Upper lobe of right lung (tissue), 1 donor: Measurements from ENCODE around the gene NCLN. TPM values are rescaled to one million over a fixed set of nuclear protein-coding genes. Genes with fewer than 3 reads are reported as not detected.
A peak's percentile ranks its signal among the peaks of the same experiment; 100 is the strongest.

Source experiments
- ATAC-seq: fragments of 200-7000 bp; cut with Tn5 transposase; one replicate; pipeline ENCODE4 v1.9.1; 2020; ENCODE audit warnings: mild to moderate bottlenecking, moderate library complexity
- DNase-seq: peaks from one replicate; pipeline ENCODE4 v3.0.0-alpha.2; 2020
- H3K27ac ChIP-seq: fragments of 200-600 bp; one replicate; pipeline ENCODE4 v1.8.0; 2022
- H3K27me3 ChIP-seq: fragments of 200-600 bp; one replicate; pipeline ENCODE4 v1.8.0; 2022; ENCODE audit warnings: mild to moderate bottlenecking
- H3K36me3 ChIP-seq: fragments of 200-600 bp; one replicate; pipeline ENCODE4 v1.8.0; 2022
- H3K4me1 ChIP-seq: fragments of 200-600 bp; one replicate; pipeline ENCODE4 v1.8.0; 2022
- H3K4me3 ChIP-seq: fragments of 200-600 bp; one replicate; pipeline ENCODE4 v1.8.0; 2022; ENCODE audit warnings: mild to moderate bottlenecking
- H3K9me3 ChIP-seq: fragments of 200-600 bp; one replicate; pipeline ENCODE4 v1.8.0; 2022
- intact Hi-C: fragments of 100-400 bp; cut with DNase I; formaldehyde crosslinking; loops from one replicate; pipeline ENCODE4 v1.11.0; 2022
- total RNA-seq: library from RNA; stranded (reverse); fragmentation: NEBNext Ultra II Directional; extraction: Animal tissue kit (Norgen Biotek cat#: 25700); gene quantifications from one replicate; pipeline ENCODE4 v1.2.1, GENCODE V29; 2021
- TF ChIP-seq, protein P1 (sequence below): fragments of 200-600 bp; IDR thresholded peaks from one replicate; pipeline ENCODE4 v1.8.0; 2022; ENCODE audit warnings: antibody characterized with exemption
- donor health status: DM: no; HTN: yes; CAD: no; lungs with severe emphysema.

The NCLN gene
- total RNA-seq, 1 donor from 2014 or later: 71.4 TPM

GRCh38 chr19:3140667-3141038 is 45.1 kb upstream of the NCLN start:
- intact Hi-C loops: no loop called here
- Histone ChIP-seq H3K36me3 (no peaks in the 10 kb centered on the region), H3K9me3 (no peaks in the 10 kb centered on the region), H3K27me3 (no peaks in the 10 kb centered on the region), H3K27ac (peak overlapping the region; percentile 84), H3K4me1 (peaks cover 24% of the 10 kb centered on the region), H3K4me3 (no peak overlapping the region)
- TF ChIP-seq, protein P1, sequence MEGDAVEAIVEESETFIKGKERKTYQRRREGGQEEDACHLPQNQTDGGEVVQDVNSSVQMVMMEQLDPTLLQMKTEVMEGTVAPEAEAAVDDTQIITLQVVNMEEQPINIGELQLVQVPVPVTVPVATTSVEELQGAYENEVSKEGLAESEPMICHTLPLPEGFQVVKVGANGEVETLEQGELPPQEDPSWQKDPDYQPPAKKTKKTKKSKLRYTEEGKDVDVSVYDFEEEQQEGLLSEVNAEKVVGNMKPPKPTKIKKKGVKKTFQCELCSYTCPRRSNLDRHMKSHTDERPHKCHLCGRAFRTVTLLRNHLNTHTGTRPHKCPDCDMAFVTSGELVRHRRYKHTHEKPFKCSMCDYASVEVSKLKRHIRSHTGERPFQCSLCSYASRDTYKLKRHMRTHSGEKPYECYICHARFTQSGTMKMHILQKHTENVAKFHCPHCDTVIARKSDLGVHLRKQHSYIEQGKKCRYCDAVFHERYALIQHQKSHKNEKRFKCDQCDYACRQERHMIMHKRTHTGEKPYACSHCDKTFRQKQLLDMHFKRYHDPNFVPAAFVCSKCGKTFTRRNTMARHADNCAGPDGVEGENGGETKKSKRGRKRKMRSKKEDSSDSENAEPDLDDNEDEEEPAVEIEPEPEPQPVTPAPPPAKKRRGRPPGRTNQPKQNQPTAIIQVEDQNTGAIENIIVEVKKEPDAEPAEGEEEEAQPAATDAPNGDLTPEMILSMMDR: no peak
- DNase-seq: no peak
- no peak for ATAC-seq

DNA sequence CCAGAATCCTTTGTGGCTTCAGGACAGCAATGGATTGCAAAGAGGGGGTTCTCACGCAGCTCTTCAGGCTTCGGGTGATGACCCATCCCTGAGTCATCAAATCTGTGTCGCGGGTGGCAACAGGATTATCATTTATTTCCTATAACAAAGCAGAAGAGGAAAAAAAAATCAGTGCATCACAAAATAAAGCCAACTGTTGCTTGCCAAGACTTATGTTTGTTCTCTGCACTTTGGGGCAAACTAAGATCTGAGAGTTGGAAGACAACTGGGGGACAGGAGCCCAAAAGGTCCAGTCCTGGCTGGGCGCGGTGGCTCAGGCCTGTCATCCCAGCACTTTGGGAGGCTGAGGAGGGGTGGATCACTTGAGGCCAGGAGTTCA is 43.4 kb upstream of the NCLN start:
- no peaks in the 10 kb centered on the region for H3K27me3 ChIP-seq
- peak overlapping the region; percentile 84 for H3K27ac ChIP-seq
- TF ChIP-seq, protein P1: no peak
- peaks cover 19% of the 10 kb centered on the region for H3K4me1 ChIP-seq
- H3K36me3 ChIP-seq: no peaks in the 10 kb centered on the region
- intact Hi-C loops: no loop called here
- H3K4me3 ChIP-seq: no peak overlapping the region
- peak; percentile 42 for ATAC-seq
- H3K9me3 ChIP-seq: no peaks in the 10 kb centered on the region
- DNase-seq: no peak

GRCh38 chr19:3142781-3143337 is 42.9 kb upstream of the NCLN start:
- H3K27ac ChIP-seq: peak overlapping the region; percentile 84
- ATAC-seq: no peak
- intact Hi-C loops: no loop called here

GRCh38 chr19:3145909-3146676 is 39.6 kb upstream of the NCLN start:
- H3K36me3 ChIP-seq: no peaks in the 10 kb centered on the region
- DNase-seq (peak; percentile 70), ATAC-seq (peak; percentile 67)
- H3K9me3 ChIP-seq: no peaks in the 10 kb centered on the region
- TF ChIP-seq, protein P1: no peak
- no peak overlapping the region for H3K4me3 ChIP-seq
- peaks cover 18% of the 10 kb centered on the region for H3K4me1 ChIP-seq
- intact Hi-C loops: no loop called here
- H3K27me3 ChIP-seq: no peaks in the 10 kb centered on the region
- H3K27ac ChIP-seq: no peak overlapping the region

More at GRCh38 chr19:3142781-3143337, 42.9 kb upstream of the NCLN start:
- no peak overlapping the region for H3K4me3 ChIP-seq
- H3K27me3 ChIP-seq: no peaks in the 10 kb centered on the region
- no peak for DNase-seq
- peaks cover 19% of the 10 kb centered on the region for H3K4me1 ChIP-seq
- no peaks in the 10 kb centered on the region for H3K9me3 ChIP-seq
- TF ChIP-seq, protein P1: no peak
- no peaks in the 10 kb centered on the region for H3K36me3 ChIP-seq

- ATAC-seq: peak; percentile 58
- DNase-seq: peak; percentile 78
- TF ChIP-seq, protein P1: peak; percentile 79
- H3K27ac ChIP-seq: no peak overlapping the region
- H3K36me3 ChIP-seq: no peaks in the 10 kb centered on the region
- H3K4me1 ChIP-seq: peaks cover 12% of the 10 kb centered on the region
- no peak overlapping the region for H3K4me3 ChIP-seq
- no peaks in the 10 kb centered on the region for H3K9me3 ChIP-seq
- intact Hi-C loops: no loop called here
- no peaks in the 10 kb centered on the region for H3K27me3 ChIP-seq
Observed at GRCh38 chr19:3146677-3147100, 39.0 kb upstream of the NCLN start.
